Measurements from ENCODE around the gene PTPRM.

DNA sequence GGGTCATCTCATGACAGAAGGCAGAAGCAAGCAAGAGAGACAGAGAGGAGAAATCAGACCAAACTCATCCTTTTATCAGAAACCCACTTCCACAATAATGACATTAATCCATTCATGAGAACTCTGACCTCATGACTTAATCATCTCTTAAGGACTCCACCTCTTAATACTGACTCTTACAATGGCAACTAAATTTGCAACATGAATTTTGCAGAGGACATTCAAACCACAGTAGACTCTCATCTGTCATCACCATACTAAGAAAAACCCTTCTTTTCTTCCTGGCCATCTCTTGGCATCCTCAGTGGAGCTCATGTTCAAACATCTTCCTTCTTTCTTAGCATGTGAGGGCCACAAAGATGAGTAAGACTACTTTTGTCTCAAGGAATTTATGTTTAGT is 565.9 kb downstream of the PTPRM start:
- TF ChIP-seq, protein P1, sequence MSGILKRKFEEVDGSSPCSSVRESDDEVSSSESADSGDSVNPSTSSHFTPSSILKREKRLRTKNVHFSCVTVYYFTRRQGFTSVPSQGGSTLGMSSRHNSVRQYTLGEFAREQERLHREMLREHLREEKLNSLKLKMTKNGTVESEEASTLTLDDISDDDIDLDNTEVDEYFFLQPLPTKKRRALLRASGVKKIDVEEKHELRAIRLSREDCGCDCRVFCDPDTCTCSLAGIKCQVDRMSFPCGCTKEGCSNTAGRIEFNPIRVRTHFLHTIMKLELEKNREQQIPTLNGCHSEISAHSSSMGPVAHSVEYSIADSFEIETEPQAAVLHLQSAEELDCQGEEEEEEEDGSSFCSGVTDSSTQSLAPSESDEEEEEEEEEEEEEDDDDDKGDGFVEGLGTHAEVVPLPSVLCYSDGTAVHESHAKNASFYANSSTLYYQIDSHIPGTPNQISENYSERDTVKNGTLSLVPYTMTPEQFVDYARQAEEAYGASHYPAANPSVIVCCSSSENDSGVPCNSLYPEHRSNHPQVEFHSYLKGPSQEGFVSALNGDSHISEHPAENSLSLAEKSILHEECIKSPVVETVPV (CRISPR knock-in tag; IDR thresholded peaks at IDR 0.05), result no peak
- no peak for TF ChIP-seq PPARA (CRISPR knock-in tag; IDR thresholded peaks at IDR 0.05; ENCODE audit: borderline replicate concordance)
- TF ChIP-seq RARB (CRISPR knock-in tag; IDR thresholded peaks at IDR 0.05), result no peak
- TF ChIP-seq, protein P2, sequence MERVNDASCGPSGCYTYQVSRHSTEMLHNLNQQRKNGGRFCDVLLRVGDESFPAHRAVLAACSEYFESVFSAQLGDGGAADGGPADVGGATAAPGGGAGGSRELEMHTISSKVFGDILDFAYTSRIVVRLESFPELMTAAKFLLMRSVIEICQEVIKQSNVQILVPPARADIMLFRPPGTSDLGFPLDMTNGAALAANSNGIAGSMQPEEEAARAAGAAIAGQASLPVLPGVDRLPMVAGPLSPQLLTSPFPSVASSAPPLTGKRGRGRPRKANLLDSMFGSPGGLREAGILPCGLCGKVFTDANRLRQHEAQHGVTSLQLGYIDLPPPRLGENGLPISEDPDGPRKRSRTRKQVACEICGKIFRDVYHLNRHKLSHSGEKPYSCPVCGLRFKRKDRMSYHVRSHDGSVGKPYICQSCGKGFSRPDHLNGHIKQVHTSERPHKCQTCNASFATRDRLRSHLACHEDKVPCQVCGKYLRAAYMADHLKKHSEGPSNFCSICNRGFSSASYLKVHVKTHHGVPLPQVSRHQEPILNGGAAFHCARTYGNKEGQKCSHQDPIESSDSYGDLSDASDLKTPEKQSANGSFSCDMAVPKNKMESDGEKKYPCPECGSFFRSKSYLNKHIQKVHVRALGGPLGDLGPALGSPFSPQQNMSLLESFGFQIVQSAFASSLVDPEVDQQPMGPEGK (CRISPR knock-in tag; IDR thresholded peaks at IDR 0.05; ENCODE audit: borderline replicate concordance), result no peak
- no peak for TF ChIP-seq TCF4 (CRISPR knock-in tag; IDR thresholded peaks at IDR 0.05; ENCODE audit: borderline replicate concordance)
- TF ChIP-seq, protein P3, sequence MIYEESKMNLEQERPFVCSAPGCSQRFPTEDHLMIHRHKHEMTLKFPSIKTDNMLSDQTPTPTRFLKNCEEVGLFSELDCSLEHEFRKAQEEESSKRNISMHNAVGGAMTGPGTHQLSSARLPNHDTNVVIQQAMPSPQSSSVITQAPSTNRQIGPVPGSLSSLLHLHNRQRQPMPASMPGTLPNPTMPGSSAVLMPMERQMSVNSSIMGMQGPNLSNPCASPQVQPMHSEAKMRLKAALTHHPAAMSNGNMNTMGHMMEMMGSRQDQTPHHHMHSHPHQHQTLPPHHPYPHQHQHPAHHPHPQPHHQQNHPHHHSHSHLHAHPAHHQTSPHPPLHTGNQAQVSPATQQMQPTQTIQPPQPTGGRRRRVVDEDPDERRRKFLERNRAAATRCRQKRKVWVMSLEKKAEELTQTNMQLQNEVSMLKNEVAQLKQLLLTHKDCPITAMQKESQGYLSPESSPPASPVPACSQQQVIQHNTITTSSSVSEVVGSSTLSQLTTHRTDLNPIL (CRISPR knock-in tag; IDR thresholded peaks at IDR 0.05; ENCODE audit: low read depth), result no peak
- TF ChIP-seq ZC3H10 (CRISPR knock-in tag; IDR thresholded peaks at IDR 0.05), result no peak

Data from SK-N-SH treated with all-trans-retinoic acid at 6 μM for 48 hours (cell line).